OCI-LY3 (cell line): ENCODE results near the gene N4BP3.

Experiments used
- H2AFZ ChIP-seq: fragments of 200-600, 300-600 bp; shearing (Covaris generic); 2 replicates; pipeline ENCODE4 v1.6.0; 2014; ENCODE audit warnings: antibody characterized with exemption, low read depth, low read length
- H3K27ac ChIP-seq: fragments of 200-600, 300-600 bp; sonication (generic); 2 replicates; pipeline ENCODE4 v1.5.1; 2014; ENCODE audit warnings: mild to moderate bottlenecking, low read length, moderate library complexity, mixed read lengths
- H3K27me3 ChIP-seq: fragments of 200-600, 300-600 bp; sonication (generic); 2 replicates; pipeline ENCODE4 v1.6.1; 2014; ENCODE audit warnings: low read depth, low read length, mixed read lengths
- H3K36me3 ChIP-seq: fragments of 200-600, 300-600 bp; sonication (generic); replicated peaks from 2 replicates; pipeline ENCODE3; 2014; ENCODE audit warnings: low read depth, low read length, mixed read lengths
- H3K4me1 ChIP-seq: fragments of 300-600, 200-600 bp; sonication (generic); 2 replicates; pipeline ENCODE4 v1.6.1; 2014; ENCODE audit warnings: low read length, mixed read lengths
- H3K4me2 ChIP-seq: fragments of 200-600, 300-600 bp; sonication (generic); 2 replicates; pipeline ENCODE4 v1.6.1; 2014; ENCODE audit warnings: low read length, mixed read lengths
- H3K4me3 ChIP-seq: fragments of 300-600, 200-600 bp; sonication (generic); 2 replicates; pipeline ENCODE4 v1.5.1; 2014; ENCODE audit warnings: antibody characterized with exemption, mild to moderate bottlenecking, low read length, moderate library complexity
- H3K79me2 ChIP-seq: fragments of 300-600, 200-600 bp; shearing (Covaris generic); 2 replicates; pipeline ENCODE4 v1.6.1; 2014; ENCODE audit warnings: mild to moderate bottlenecking, low read length, mixed read lengths
- H3K9ac ChIP-seq: fragments of 300-600, 200-600 bp; shearing (Covaris generic); 2 replicates; pipeline ENCODE4 v1.6.0; 2014; ENCODE audit warnings: mild to moderate bottlenecking, low read length, moderate library complexity
- H3K9me3 ChIP-seq: fragments of 200-600, 300-600 bp; shearing (Covaris generic); 2 replicates; pipeline ENCODE4 v1.6.1; 2014; ENCODE audit warnings: low read length, mixed read lengths; ENCODE audit not compliant: insufficient read depth
- H4K20me1 ChIP-seq: fragments of 200-600, 300-600 bp; sonication (generic); 2 replicates; pipeline ENCODE4 v1.6.1; 2016; ENCODE audit warnings: low read length, mixed read lengths; ENCODE audit not compliant: insufficient read depth
- EZH2phosphoT487 ChIP-seq: fragments of 200-600 bp; shearing (Covaris generic); IDR thresholded peaks from 2 replicates; pipeline ENCODE4 v1.6.1; 2018; ENCODE audit warnings: antibody characterized with exemption, mixed run types, low read depth
- TF ChIP-seq, protein P1 (sequence below): fragments of 200-600, 300-600 bp; sonication (generic); IDR thresholded peaks from 2 replicates; pipeline ENCODE4 v1.5.1; 2014; ENCODE audit warnings: antibody characterized with exemption, low read length, low read depth

The N4BP3 gene

GRCh38 chr5:178142642-178143041 is 29.3 kb downstream of the N4BP3 start:
- Histone ChIP-seq H3K27me3 (no peaks in the 10 kb centered on the region), H3K4me2 (no peak overlapping the region), H3K27ac (no peak overlapping the region), H4K20me1 (no peaks in the 10 kb centered on the region), H3K9me3 (no peaks in the 10 kb centered on the region), H3K4me3 (no peak overlapping the region), H3K79me2 (no peaks in the 10 kb centered on the region), H3K9ac (no peak overlapping the region), H3K4me1 (peaks cover 6% of the 10 kb centered on the region; the same call in 1 of the 2 replicates), H2AFZ (no peak overlapping the region), H3K36me3 (peaks cover 43% of the 10 kb centered on the region)
- TF ChIP-seq EZH2phosphoT487 = no peak
- TF ChIP-seq, protein P1, sequence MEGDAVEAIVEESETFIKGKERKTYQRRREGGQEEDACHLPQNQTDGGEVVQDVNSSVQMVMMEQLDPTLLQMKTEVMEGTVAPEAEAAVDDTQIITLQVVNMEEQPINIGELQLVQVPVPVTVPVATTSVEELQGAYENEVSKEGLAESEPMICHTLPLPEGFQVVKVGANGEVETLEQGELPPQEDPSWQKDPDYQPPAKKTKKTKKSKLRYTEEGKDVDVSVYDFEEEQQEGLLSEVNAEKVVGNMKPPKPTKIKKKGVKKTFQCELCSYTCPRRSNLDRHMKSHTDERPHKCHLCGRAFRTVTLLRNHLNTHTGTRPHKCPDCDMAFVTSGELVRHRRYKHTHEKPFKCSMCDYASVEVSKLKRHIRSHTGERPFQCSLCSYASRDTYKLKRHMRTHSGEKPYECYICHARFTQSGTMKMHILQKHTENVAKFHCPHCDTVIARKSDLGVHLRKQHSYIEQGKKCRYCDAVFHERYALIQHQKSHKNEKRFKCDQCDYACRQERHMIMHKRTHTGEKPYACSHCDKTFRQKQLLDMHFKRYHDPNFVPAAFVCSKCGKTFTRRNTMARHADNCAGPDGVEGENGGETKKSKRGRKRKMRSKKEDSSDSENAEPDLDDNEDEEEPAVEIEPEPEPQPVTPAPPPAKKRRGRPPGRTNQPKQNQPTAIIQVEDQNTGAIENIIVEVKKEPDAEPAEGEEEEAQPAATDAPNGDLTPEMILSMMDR = no peak

DNA sequence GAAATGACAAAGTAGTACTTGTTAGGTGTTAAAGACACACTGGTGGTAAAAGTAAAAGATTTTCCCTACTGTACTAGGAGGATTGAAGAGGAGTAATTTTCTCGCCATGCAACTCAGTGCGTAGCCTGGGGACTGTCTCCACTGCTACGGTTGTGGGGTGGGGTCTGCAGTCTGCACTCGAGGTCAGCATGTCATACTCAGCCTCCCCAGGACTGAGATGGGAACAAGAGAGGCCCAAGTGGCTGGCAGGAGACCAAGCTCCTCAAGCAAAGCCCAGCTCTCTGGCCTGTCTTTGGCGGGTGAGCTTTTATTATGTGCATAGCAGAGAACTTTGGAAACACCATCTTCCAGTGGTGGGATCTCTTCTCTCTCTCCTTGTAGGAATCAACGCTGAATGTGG is 29.9 kb downstream of the N4BP3 start:
- Histone ChIP-seq H3K27ac (no peak overlapping the region), H3K4me2 (no peak overlapping the region), H3K79me2 (no peaks in the 10 kb centered on the region), H3K27me3 (no peaks in the 10 kb centered on the region), H3K4me3 (no peak overlapping the region), H3K9ac (no peak overlapping the region), H3K4me1 (peaks cover 6% of the 10 kb centered on the region; the same call in 1 of the 2 replicates), H3K36me3 (peaks cover 44% of the 10 kb centered on the region), H2AFZ (no peak overlapping the region), H4K20me1 (no peaks in the 10 kb centered on the region), H3K9me3 (no peaks in the 10 kb centered on the region)
- TF ChIP-seq, protein P1 = no peak
- TF ChIP-seq EZH2phosphoT487 = no peak

DNA sequence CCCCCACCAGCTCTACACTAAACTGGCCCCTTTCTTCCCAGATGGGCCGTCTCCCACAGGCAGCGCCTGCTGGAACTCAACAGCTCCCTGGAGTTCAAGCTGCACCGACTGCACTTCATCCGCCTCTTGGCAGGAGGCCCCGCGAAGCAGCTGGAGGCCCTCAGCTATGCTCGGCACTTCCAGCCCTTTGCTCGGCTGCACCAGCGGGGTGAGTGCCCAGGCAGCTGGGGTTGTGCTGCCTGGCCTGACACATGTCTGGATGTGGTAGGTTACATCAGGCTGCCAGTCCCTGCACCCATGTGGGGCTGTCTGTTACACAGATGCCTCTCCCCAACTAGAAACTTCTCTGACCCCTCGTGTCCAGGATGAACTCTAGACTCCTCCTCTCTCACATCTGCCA is 30.6 kb downstream of the N4BP3 start:
- no peak overlapping the region for H3K9ac ChIP-seq
- no peaks in the 10 kb centered on the region for H3K27me3 ChIP-seq
- TF ChIP-seq EZH2phosphoT487 = no peak
- TF ChIP-seq, protein P1 = no peak
- H3K9me3 ChIP-seq = no peaks in the 10 kb centered on the region
- no peaks in the 10 kb centered on the region for H4K20me1 ChIP-seq
- H3K4me2 ChIP-seq = no peak overlapping the region
- H3K79me2 ChIP-seq = no peaks in the 10 kb centered on the region
- H3K36me3 ChIP-seq = peaks cover 50% of the 10 kb centered on the region
- no peak overlapping the region for H3K4me3 ChIP-seq
- no peak overlapping the region for H3K27ac ChIP-seq
- H3K4me1 ChIP-seq = peaks cover 6% of the 10 kb centered on the region; the same call in 1 of the 2 replicates
- no peak overlapping the region for H2AFZ ChIP-seq

DNA sequence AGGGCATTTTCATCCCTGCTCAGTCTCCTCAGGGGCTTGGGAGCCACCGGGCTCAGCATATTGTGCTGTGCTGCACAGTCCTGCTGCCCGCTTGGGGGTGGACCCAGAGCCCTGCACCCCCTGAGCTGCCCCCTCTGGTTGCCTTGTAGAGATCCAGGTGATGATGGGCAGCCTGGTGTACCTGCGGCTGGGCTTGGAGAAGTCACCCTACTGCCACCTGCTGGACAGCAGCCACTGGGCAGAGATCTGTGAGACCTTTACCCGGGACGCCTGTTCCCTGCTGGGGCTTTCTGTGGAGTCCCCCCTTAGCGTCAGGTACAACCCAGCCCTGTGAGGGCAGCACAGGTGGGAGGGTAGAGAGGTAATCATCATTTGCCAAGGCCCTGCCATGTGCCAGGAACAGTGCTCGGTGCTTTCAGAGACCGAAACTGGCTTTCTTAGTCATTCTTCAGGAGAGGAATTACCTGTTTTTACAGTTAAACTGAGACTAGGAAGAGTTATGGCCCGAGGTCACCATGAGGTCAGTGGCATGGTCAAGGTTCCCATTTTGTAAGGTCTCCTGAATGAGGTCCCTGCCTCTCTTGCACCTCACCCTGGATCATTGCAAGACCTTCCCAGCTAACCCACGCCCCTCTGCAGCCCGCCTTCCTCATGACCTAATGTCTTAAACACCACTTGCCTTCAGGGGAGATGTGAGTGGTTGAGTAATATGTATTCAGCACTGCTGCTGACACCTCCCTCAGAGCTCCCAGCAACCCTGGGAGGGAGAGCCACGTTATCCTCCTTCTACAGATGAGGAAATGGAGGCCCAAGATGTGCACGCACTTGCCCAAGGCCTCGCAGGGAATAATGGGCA is 32.9 kb downstream of the N4BP3 start:
- no peaks in the 10 kb centered on the region for H3K9me3 ChIP-seq
- H3K9ac ChIP-seq = no peak overlapping the region
- H3K79me2 ChIP-seq = no peaks in the 10 kb centered on the region; the same call in 1 of the 2 replicates
- H4K20me1 ChIP-seq = no peaks in the 10 kb centered on the region
- H2AFZ ChIP-seq = no peak overlapping the region
- TF ChIP-seq, protein P1 = peak; percentile 76
- TF ChIP-seq EZH2phosphoT487 = no peak
- no peaks in the 10 kb centered on the region for H3K27me3 ChIP-seq
- peaks cover 62% of the 10 kb centered on the region for H3K36me3 ChIP-seq
- no peak overlapping the region for H3K4me3 ChIP-seq
- H3K4me2 ChIP-seq = no peak overlapping the region
- peaks cover 6% of the 10 kb centered on the region; the same call in 1 of the 2 replicates for H3K4me1 ChIP-seq
- no peak overlapping the region for H3K27ac ChIP-seq
